Activated CD8-positive, alpha-beta memory T cell treated with anti-CD3 and anti-CD28 coated beads, Interleukin-2, amount 50 U/mL, for 4 hours (primary cell): ENCODE measurements around the gene SMPDL3B.

ENCODE experiments used
- DNase-seq: peaks from one replicate; pipeline ENCODE4 v3.0.0-alpha.2; 2020

SMPDL3B gene

DNA sequence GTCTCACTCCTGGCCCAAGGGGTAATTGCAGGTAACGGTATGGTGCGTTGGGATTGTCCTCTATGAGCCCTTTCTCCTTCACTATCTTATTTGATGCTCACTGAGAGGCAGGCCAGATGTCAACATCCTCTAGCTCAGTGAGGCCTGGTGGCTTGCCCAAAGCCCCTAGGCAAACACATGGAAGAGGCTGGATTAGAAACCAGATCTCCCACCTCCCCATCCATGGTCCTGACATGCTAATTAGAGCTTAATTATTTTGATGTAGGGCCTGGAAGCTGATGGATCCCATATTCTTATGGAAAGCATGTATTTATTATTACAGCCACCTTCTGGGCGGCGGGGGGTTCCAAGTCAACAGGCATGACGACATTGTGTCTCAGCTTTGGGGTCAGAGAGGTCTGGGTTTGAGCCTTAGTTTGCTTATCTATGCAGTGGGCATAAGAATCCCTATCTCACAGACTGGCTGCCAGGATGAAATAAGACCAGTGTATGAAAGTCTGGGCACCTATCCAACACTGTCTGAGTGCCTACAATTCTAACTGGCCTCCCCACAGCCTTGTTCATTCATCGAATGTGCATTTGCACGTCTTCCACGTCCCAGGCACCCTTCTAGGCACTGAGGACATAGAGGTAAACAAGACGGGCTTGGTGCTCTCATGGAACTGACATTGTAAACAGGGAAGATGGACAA is 6.2 kb downstream of the SMPDL3B start:
- DNase-seq = no peak

GRCh38 chr1:27941671-27942540 is 7.1 kb downstream of the SMPDL3B start:
- no peak for DNase-seq

- no peak for DNase-seq
Measured at GRCh38 chr1:27945020-27945419, 10.2 kb downstream of the SMPDL3B start.

GRCh38 chr1:27949027-27949426 is 14.2 kb downstream of the SMPDL3B start:
- DNase-seq = no peak

GRCh38 chr1:27951396-27951795 is 16.6 kb downstream of the SMPDL3B start:
- no peak for DNase-seq

- no peak for DNase-seq
Measured at GRCh38 chr1:27952147-27952546, 17.3 kb downstream of the SMPDL3B start.

- DNase-seq = no peak
Measured at GRCh38 chr1:27954186-27954585, 19.4 kb downstream of the SMPDL3B start.

DNA sequence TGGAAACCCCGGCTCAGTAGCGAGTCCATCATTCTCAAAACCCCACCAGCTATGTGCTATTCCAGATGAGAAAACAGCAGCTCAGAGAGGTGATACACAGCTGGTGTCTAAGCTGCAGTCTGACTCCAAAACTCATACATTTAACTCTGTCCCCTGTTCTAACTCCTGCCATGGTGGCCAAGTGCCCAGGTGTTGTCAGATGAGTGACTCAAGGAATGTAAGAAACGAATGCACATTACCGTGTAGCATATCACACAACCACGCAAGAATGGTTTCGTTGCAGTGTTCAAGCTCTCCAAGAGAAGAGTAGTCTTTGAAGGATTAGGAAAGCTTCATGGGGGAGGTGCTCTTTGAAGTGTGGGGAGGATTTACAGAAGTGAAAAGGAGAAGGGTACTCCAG is 20.3 kb downstream of the SMPDL3B start:
- no peak for DNase-seq

- DNase-seq = no peak
Measured at GRCh38 chr1:27956761-27957160, 22.0 kb downstream of the SMPDL3B start.

GRCh38 chr1:27957655-27958054 is 22.9 kb downstream of the SMPDL3B start:
- no peak for DNase-seq

DNA sequence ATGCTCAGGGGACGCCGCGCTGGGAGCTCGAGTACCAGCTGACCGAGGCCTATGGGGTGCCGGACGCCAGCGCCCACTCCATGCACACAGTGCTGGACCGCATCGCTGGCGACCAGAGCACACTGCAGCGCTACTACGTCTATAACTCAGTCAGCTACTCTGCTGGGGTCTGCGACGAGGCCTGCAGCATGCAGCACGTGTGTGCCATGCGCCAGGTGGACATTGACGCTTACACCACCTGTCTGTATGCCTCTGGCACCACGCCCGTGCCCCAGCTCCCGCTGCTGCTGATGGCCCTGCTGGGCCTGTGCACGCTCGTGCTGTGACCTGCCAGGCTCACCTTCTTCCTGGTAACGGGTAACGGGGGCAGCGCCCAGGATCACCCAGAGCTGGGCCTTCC is 23.7 kb downstream of the SMPDL3B start:
- DNase-seq = no peak

DNA sequence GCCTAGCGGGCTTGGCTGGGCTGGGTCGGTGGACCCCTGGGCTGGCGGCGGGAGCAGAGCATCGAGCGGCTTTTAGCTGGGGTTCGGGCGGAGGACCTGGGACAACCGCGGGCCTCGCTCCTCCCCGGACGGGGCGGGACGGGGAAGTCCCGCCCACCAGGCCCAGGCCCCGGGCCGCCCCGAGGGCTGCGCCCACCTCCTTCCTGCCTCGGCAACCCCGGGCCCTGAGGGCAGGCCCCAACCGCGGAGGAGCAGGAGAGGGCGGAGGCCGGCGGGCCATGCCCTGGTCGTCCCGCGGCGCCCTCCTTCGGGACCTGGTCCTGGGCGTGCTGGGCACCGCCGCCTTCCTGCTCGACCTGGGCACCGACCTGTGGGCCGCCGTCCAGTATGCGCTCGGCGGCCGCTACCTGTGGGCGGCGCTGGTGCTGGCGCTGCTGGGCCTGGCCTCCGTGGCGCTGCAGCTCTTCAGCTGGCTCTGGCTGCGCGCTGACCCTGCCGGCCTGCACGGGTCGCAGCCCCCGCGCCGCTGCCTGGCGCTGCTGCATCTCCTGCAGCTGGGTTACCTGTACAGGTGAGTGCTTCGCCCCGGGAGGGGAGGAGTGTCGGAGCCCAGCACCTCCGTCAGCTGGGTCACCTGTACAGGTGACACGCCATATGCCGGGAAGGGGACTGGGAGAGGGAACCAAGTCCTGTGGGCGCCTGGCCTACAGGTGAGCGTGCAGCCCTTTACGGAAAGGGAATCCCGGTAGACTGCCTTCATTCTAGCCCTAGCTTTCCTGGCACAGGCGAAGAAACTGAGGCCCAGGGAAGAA is 25.2 kb downstream of the SMPDL3B start, which contains the start of gene XKR8:
Gene XKR8 (plus strand): TSS at position 182 of the 812 bp plus-strand sequence. CDS start 97 bp downstream, at position 279.
- DNase-seq = peak; percentile 83

DNA sequence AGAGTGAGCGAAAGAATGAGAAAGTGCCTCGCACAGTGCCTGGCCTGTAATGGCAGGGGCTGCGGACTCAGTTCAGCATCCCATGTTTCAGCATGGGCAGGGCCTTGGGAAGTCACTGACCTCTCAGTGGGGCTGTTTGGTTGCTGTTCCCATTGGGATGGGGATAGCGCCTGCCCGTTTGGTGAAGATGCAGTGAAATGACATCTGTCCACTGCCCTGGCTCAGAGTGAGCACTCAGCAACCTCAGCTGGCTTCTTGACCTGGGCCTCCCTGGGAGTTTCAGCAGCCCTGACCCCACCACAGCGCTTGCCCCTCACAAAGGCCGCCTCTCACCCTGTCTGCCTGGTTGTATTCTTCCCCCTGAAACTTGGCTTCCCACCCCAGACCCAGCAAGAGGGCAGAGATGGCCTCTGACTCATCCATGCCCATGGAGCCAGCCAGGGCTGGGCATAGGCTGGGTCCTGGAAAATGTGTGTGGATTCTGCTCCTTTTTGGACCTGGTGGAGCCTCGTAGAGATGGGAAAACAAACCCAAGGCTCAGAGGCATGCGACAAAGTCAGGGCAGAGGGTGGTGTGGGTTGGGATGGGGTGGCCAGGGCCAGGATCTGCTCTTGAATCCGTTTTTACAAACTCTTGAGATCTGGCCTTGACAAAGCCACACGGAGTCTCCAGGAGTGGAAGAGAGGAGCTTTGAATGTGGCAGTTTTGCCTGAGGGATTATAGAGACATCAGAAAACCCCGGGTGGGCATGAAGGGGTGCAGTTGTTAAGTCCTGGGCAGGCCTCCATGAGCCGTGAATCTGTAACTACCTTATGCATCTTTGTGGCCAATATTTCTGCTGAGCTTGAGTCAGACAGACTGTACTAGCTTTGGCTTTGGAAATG is 26.2 kb downstream of the SMPDL3B start:
- DNase-seq = no peak

GRCh38 chr1:27961646-27962221 is 26.9 kb downstream of the SMPDL3B start:
- no peak for DNase-seq

GRCh38 chr1:27963393-27963792 is 28.6 kb downstream of the SMPDL3B start:
- DNase-seq = no peak

DNA sequence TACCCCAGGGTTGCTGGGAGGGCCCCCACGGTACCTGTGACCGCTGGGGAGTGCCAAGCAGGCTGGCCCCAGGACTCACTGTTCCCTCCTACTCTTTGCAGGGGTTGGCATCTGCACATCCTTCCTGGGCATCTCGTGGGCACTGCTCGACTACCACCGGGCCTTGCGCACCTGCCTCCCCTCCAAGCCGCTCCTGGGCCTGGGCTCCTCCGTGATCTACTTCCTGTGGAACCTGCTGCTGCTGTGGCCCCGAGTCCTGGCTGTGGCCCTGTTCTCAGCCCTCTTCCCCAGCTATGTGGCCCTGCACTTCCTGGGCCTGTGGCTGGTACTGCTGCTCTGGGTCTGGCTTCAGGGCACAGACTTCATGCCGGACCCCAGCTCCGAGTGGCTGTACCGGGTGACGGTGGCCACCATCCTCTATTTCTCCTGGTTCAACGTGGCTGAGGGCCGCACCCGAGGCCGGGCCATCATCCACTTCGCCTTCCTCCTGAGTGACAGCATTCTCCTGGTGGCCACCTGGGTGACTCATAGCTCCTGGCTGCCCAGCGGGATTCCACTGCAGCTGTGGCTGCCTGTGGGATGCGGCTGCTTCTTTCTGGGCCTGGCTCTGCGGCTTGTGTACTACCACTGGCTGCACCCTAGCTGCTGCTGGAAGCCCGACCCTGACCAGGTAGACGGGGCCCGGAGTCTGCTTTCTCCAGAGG is 31.8 kb downstream of the SMPDL3B start:
- no peak for DNase-seq

DNA sequence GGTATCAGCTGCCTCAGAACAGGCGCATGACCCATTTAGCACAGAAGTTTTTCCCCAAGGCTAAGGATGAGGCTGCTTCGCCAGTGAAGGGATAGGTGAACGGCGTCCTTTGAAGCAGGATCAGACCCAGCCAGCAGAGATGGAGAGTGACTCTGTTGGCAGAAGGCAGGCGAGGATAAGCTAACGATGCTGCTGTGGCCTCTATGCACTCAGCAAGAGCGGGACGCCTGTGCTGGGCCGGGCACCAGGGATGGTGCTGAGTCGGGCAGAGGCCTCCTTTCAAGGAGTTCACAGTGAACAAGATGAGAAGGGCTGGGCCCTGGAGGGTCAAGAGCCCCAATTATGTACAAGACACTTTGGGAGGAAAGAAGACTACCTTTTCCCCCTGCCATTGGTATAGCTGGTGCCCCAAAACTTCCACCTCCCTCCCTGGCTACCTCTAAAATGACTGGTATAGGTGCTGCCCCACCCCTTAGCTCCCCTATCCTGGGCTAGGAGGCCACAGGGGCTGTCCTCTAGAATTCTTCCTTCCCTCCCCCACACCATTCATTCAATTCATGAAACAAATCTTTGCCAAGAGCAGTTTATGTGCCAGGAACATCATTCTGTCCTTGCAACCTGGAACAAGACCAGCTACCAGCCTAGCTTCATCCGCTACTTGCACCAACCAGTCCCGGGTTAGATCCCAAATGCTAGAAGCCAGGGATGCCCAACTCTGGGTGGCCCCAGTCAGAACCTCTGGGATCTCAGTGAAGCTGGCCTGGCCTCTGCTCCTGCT is 32.5 kb downstream of the SMPDL3B start:
- DNase-seq = no peak

DNA sequence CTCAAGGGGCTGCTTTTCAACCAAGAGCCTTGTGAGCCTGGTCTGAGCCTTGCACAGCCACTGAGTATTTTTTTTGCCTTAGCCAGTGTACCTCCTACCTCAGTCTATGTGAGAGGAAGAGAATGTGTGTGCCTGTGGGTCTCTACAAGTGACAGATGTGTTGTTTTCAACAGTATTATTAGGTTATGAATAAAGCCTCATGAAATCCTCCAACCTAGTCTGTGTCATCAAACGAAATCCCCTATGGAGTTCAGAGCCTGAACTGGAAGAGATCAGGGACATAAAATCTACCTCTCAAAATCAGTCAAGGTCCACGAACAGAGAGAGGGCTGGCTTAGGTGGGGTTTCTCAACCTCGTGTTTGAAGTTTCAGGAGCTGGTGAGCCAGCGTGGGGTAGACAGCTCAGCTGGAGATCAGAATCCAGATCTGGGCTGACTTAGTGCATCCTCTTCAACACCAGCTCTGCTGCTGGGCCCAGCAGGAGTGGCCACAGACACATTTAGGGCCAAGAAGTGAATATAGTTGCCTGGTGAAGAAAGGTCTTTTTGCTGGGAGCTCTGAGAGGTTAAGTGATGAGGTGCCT is 33.2 kb downstream of the SMPDL3B start:
- DNase-seq = no peak

DNA sequence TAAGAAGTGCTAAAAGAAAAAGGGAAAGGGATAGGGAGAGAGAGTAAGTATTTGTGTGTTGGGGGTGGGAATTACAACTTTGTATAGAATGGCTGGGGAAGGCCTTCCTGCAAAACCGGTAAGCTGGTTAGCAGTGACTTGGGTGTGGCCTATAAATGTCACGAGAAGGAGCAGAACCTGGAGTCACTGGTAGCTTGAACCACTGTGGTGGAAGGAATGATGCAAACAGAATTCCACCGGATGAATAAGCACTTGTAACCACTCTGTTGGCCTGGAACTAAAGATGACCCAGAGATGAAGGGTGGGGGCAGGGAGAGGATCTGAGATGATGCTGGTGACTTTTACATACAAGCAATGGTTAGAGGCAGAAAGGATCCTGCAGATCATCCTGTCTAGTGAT is 33.9 kb downstream of the SMPDL3B start:
- no peak for DNase-seq

- DNase-seq = no peak
Measured at GRCh38 chr1:27970401-27970800, 35.6 kb downstream of the SMPDL3B start.
